Measurements from ENCODE around the gene ALOXE3.

Gene ALOXE3

GRCh38 chr17:8055851-8056231 is 62.5 kb downstream of the ALOXE3 start:
- TF ChIP-seq EZH2 (IDR thresholded peaks at IDR 0.05; ENCODE audit: borderline replicate concordance, low read length) = no peak
- TF ChIP-seq CTCF (IDR thresholded peaks at IDR 0.05; ENCODE audit: low read length) = no peak
- no peaks in the 10 kb centered on the region for H4K20me1 ChIP-seq (ENCODE audit: insufficient read depth, low read length)
- no peaks in the 10 kb centered on the region for H3K9me2 ChIP-seq (ENCODE audit: low read depth, low read length)
- no peaks in the 10 kb centered on the region for H3K79me2 ChIP-seq (ENCODE audit: insufficient read depth, low read length)
- peaks cover 24% of the 10 kb centered on the region for H3K4me1 ChIP-seq (ENCODE audit: insufficient read depth, low read length, severe bottlenecking)
- H3F3A ChIP-seq (ENCODE audit: insufficient read depth, low read length) = no peaks in the 10 kb centered on the region
- H2AFZ ChIP-seq (ENCODE audit: low read length) = no peak overlapping the region
- no peak overlapping the region for H3K27ac ChIP-seq (ENCODE audit: low read depth, low read length, poor library complexity, severe bottlenecking)
- no peak overlapping the region for H3K4me2 ChIP-seq (ENCODE audit: low read length)
- no peaks in the 10 kb centered on the region; the same call in 1 of the 2 replicates for H3K27me3 ChIP-seq (ENCODE audit: insufficient read depth, low read length)
- no peaks in the 10 kb centered on the region for H3K9me3 ChIP-seq (ENCODE audit: low read length)
- no peak overlapping the region for H3K9ac ChIP-seq (ENCODE audit: low read length)
- no peak overlapping the region for H3K4me3 ChIP-seq (ENCODE audit: low read depth, low read length, poor library complexity, severe bottlenecking)
- H3K36me3 ChIP-seq (ENCODE audit: insufficient read depth, low read length) = no peaks in the 10 kb centered on the region

GRCh38 chr17:8053600-8053999 is 64.7 kb downstream of the ALOXE3 start:
- Histone ChIP-seq H3K27ac (ENCODE audit: low read depth, low read length, poor library complexity, severe bottlenecking) (no peak overlapping the region), H3F3A (ENCODE audit: insufficient read depth, low read length) (no peaks in the 10 kb centered on the region), H2AFZ (ENCODE audit: low read length) (no peak overlapping the region), H3K4me2 (ENCODE audit: low read length) (no peak overlapping the region), H3K9me3 (ENCODE audit: low read length) (no peaks in the 10 kb centered on the region), H4K20me1 (ENCODE audit: insufficient read depth, low read length) (no peaks in the 10 kb centered on the region), H3K4me3 (ENCODE audit: low read depth, low read length, poor library complexity, severe bottlenecking) (no peak overlapping the region), H3K36me3 (ENCODE audit: insufficient read depth, low read length) (no peaks in the 10 kb centered on the region), H3K27me3 (ENCODE audit: insufficient read depth, low read length) (no peaks in the 10 kb centered on the region; the same call in 1 of the 2 replicates), H3K4me1 (ENCODE audit: insufficient read depth, low read length, severe bottlenecking) (peaks cover 24% of the 10 kb centered on the region), H3K9ac (ENCODE audit: low read length) (no peak overlapping the region), H3K79me2 (ENCODE audit: insufficient read depth, low read length) (no peaks in the 10 kb centered on the region), H3K9me2 (ENCODE audit: low read depth, low read length) (no peaks in the 10 kb centered on the region)
- TF ChIP-seq CTCF (IDR thresholded peaks at IDR 0.05; ENCODE audit: low read length) (no peak), EZH2 (IDR thresholded peaks at IDR 0.05; ENCODE audit: borderline replicate concordance, low read length) (no peak)

- no peaks in the 10 kb centered on the region for H3K79me2 ChIP-seq (ENCODE audit: insufficient read depth, low read length)
- H4K20me1 ChIP-seq (ENCODE audit: insufficient read depth, low read length) = no peaks in the 10 kb centered on the region
- no peaks in the 10 kb centered on the region for H3F3A ChIP-seq (ENCODE audit: insufficient read depth, low read length)
- H3K4me2 ChIP-seq (ENCODE audit: low read length) = no peak overlapping the region
- no peaks in the 10 kb centered on the region for H3K36me3 ChIP-seq (ENCODE audit: insufficient read depth, low read length)
- H3K4me1 ChIP-seq (ENCODE audit: insufficient read depth, low read length, severe bottlenecking) = peaks cover 19% of the 10 kb centered on the region
- H3K9me3 ChIP-seq (ENCODE audit: low read length) = no peaks in the 10 kb centered on the region
- H3K9me2 ChIP-seq (ENCODE audit: low read depth, low read length) = no peaks in the 10 kb centered on the region
- no peak overlapping the region for H3K9ac ChIP-seq (ENCODE audit: low read length)
- TF ChIP-seq EZH2 (IDR thresholded peaks at IDR 0.05; ENCODE audit: borderline replicate concordance, low read length) (no peak), CTCF (IDR thresholded peaks at IDR 0.05; ENCODE audit: low read length) (no peak)
- H3K4me3 ChIP-seq (ENCODE audit: low read depth, low read length, poor library complexity, severe bottlenecking) = no peak overlapping the region
- no peak overlapping the region for H3K27ac ChIP-seq (ENCODE audit: low read depth, low read length, poor library complexity, severe bottlenecking)
- H2AFZ ChIP-seq (ENCODE audit: low read length) = no peak overlapping the region
- peaks cover 6% of the 10 kb centered on the region; the same call in 1 of the 2 replicates for H3K27me3 ChIP-seq (ENCODE audit: insufficient read depth, low read length)
Observed at GRCh38 chr17:8052256-8053252, 65.8 kb downstream of the ALOXE3 start.
